ENCODE results near the gene BRAT1.
"Not testable (repeated sequence)": the region's sequence is repeated elsewhere in the genome, so short reads cannot be mapped to it uniquely, and the experiment has no call there.

Gene BRAT1

DNA sequence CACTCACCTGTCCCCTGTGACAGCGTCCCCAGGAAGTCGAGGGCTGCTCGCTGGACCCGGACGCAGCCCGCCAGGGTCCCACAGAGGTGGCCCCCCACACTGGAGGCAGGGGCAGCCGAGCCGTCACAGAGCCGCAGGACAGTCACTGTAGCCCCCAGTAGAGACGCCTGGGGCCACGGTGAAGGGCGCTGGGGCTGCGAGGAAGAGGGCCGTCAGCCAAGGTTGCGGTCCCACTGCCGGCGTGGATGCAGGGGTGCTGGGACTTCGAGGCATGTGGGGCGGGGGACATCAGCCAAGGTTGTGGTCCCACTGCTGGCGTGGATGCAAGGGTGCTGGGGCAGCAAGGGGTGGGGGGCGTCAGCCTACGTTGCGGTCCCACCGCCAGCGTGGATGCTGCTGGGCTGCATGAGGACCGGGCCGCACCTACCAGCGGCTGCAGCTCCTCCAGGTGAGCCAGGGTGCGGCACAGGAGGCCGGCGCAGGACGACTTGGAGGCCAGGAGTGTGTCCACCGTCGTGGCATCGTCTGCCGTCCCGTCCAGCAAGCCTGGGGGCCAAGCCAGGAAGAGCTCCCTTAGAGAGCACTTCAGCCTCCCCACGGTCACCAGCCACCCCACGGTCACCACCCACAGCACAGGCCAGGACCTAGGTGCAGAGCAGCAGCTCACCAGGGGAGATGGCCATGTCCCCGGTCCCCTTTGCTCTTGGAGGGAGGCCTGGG lies 13.9 kb downstream of the BRAT1 start:
- TF ChIP-seq, protein P1, sequence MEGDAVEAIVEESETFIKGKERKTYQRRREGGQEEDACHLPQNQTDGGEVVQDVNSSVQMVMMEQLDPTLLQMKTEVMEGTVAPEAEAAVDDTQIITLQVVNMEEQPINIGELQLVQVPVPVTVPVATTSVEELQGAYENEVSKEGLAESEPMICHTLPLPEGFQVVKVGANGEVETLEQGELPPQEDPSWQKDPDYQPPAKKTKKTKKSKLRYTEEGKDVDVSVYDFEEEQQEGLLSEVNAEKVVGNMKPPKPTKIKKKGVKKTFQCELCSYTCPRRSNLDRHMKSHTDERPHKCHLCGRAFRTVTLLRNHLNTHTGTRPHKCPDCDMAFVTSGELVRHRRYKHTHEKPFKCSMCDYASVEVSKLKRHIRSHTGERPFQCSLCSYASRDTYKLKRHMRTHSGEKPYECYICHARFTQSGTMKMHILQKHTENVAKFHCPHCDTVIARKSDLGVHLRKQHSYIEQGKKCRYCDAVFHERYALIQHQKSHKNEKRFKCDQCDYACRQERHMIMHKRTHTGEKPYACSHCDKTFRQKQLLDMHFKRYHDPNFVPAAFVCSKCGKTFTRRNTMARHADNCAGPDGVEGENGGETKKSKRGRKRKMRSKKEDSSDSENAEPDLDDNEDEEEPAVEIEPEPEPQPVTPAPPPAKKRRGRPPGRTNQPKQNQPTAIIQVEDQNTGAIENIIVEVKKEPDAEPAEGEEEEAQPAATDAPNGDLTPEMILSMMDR (IDR thresholded peaks at IDR 0.05; ENCODE audit: low read length, missing control alignments): no peak
- DNase-seq (ENCODE audit: low read depth): no peak
- H3K4me3 ChIP-seq (replicated peaks; ENCODE audit: low read depth, low read length): no peak overlapping the region

DNA sequence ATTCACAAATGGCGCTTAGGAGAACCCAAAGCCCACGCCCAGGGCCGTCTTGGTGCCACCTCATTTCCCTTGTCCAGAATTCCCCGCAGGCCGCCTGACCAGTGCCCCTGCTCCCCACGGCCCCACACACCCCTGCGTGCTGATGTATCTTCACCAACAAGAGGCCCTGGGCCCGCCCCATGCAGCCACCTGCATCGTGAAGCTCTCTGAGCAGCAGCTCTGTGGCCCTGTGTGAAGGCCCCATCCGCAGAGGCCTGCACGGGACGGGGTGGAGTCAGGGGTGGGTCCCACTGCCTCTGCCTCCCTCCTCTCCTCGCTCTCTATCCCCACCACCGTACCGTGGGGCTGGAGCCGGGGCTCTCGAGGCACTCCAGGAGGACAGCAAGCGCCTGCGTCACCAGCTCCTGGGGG lies 14.7 kb downstream of the BRAT1 start:
- H3K4me3 ChIP-seq (replicated peaks; ENCODE audit: low read depth, low read length): no peak overlapping the region
- DNase-seq (ENCODE audit: low read depth): no peak
- TF ChIP-seq, protein P1 (IDR thresholded peaks at IDR 0.05; ENCODE audit: low read length, missing control alignments): no peak

DNA sequence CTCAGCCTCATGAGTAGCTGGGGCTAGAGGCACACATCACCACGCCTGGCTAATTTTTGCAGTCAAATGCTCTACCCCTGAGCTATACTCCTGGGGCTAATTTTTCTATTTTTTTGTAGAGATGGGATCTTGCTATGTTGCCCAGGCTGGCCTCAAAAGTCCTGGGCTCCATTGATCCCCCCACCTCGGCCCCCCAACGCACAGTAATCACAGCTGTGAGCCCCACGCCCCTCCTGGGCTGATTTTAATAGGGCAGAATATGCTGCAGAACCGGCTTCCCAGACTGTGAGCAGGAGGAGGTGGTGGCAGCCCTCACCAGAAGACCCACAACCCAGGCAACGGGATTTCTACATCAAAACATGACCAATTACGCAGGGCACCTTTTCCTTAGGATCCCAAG lies 15.2 kb downstream of the BRAT1 start:
- no peak overlapping the region for H3K4me3 ChIP-seq (replicated peaks; ENCODE audit: low read depth, low read length)
- TF ChIP-seq, protein P1 (IDR thresholded peaks at IDR 0.05; ENCODE audit: low read length, missing control alignments): no peak
- no peak for DNase-seq (ENCODE audit: low read depth)

DNA sequence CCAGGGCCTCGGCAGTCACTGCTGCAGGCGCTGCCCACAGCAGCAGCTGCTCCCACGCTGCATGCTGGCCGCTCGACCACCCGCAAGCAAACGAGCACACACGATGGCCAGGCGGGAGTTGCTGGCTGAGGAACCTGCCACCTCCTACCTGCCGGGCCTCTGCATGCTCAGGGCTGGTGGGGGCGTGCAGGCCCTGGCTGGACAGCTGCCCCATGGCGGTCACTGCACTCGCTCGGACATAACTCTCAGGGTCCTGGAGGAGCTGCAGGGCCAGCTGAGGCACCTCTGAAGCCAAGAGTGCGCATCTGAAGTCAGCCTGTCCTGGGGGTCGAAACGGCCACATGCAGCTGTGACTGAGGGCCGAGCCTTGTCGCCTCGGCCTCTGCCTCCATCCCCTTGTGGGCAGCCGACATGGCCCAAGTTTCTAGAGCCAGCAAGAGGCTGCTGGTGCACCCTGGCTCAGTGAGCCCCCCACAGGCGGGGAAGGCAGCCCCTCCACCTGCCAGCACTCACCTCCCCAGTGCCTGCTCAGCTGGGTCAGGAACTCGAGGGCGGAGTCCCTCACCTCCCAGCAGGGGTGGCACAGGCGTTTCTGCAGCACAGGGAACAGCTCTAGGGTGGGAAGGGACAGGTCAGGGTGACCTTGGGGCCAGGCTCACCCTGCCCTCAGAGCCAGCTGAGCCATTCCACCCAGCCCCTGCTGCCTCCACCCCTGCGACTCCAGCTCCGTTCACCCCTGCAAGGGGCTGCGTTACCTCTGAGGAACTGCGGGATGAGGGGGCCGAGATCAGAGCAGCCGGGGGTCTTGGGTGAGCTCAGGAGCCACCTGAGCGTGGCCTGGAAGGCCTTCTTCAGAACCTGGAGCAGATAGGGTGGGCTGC lies 16.1 kb downstream of the BRAT1 start:
- DNase-seq (ENCODE audit: low read depth): no peak
- no peak overlapping the region for H3K4me3 ChIP-seq (replicated peaks; ENCODE audit: low read depth, low read length)
- TF ChIP-seq, protein P1 (IDR thresholded peaks at IDR 0.05; ENCODE audit: low read length, missing control alignments): no peak

DNA sequence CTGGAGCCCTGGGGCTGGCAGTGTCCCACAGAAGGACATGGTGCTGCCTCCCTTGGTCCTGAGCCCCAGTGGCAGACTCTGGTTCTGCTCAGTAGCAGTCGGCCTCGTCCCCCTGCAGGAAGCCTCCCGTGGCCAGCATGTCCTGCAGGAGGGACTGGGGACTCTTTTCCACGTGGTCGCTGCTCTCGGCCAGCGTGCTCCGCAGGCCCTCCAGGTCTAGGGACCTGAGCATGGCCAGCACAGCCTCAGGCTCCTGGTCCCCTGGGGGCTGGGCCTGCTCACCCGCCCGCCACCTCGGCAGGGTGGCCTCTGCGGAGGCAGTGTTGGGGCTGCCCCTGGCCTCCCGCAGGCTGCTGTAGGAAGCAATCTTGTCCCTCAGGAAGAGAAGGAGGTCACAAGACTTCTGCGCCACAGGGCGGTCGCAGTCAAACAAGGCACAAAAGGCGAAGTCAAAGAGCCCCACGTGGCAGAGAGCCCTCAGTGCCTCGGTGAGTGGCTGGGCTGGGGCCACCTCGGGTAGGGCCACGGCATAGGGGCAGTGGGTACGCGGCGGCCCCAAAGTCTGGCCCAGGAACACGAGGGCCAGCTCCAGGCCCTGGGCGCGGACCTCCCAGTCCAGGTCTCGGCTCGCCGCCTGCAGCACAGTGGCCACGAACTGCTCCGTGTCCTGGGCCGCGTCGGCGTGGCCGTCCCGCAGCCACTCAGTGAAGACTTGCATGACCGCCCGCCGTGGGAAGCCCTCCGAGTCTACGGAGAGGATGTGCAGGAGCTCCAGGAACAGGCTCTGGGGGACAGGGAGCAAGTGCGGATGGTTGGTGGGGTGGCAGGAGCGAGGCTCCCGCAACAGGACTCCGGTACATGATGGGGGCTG lies 17.1 kb downstream of the BRAT1 start:
- DNase-seq (ENCODE audit: low read depth): no peak
- no peak overlapping the region for H3K4me3 ChIP-seq (replicated peaks; ENCODE audit: low read depth, low read length)
- TF ChIP-seq, protein P1 (IDR thresholded peaks at IDR 0.05; ENCODE audit: low read length, missing control alignments): no peak

DNA sequence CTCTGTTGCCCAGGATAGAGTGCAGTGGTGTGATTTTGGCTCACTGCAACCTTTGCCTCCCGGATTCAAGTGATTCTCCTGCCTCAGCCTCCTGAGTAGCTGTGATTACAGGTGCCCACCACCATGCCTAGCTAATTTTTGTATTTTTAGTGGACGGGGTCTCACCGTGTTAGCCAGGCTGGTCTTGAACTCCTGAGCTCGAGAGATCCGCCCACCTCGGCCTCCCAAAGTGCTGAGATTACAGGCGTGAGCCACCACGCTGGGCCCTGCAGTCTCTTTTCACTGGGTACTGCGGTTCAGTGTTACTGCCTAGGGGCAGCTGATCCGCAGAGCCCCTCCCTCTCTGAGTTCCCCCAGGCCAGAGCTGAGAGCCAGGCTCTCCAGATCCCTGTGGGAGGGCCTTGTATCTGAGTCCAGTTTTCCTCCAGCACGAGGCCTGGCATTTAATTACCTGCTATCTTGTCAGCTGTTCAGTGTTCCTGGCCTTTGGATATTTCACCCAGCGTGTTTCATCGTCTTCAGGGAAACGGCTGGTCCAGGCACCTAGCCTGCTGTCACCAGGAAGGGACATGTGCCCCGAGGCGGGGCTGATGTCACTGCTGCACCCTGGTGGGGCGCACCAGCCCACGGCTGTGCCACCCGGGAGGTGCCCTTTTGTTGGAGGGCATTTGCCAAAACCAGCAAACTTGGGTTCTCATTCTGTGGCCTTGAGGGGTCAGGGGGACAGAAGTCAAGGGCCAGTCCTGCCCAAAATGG lies 19.3 kb downstream of the BRAT1 start:
- DNase-seq (ENCODE audit: low read depth); H3K4me3 ChIP-seq (replicated peaks; ENCODE audit: low read depth, low read length): not testable (repeated sequence)

DNA sequence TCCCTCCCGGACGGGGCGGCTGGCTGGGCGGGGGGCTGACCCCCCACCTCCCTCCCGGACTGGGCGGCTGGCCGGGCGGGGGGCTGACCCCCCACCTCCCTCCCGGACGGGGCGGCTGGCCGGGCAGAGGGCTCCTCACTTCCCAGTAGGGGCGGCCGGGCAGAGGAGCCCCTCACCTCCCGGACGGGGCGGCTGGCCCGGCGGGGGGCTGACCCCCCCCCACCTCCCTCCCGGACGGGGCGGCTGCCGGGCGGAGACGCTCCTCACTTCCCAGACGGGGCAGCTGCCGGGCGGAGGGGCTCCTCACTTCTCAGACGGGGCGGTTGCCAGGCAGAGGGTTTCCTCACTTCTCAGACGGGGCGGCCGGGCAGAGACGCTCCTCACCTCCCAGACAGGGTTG lies 21.1 kb downstream of the BRAT1 start:
- not testable (repeated sequence) for DNase-seq (ENCODE audit: low read depth); H3K4me3 ChIP-seq (replicated peaks; ENCODE audit: low read depth, low read length)

DNA sequence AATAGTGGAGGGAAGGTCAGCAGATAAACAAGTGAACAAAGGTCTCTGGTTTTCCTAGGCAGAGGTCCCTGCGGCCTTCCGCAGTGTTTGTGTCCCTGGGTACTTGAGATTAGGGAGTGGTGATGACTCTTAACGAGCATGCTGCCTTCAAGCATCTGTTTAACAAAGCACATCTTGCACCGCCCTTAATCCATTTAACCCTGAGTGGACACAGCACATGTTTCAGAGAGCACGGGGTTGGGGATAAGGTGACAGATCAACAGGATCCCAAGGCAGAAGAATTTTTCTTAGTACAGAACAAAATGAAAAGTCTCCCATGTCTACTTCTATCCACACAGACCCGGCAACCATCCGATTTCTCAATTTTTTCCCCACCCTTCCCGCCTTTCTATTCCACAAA lies 21.8 kb downstream of the BRAT1 start:
- DNase-seq (ENCODE audit: low read depth); H3K4me3 ChIP-seq (replicated peaks; ENCODE audit: low read depth, low read length): not testable (repeated sequence)

DNA sequence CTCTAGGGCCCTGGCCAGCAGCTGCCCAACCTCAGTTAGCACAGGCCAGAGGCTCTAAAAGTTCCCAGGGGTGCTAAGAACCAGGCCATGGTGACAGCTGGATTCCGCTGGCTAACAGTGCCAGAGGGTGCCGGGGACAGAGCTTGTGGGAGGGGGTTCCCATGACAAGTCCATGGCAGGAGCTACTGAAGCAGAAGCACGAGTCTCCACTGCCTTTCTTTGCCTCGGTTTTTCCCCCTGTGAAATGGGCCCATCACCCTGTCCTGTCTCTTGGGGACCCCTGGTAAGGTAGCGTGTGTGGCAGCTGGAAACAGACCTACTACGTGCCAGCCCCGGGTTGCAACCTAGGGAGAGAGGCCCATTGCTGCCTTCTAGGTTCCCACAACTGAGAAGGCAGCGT lies 22.5 kb downstream of the BRAT1 start:
- not testable (repeated sequence) for DNase-seq (ENCODE audit: low read depth); H3K4me3 ChIP-seq (replicated peaks; ENCODE audit: low read depth, low read length)

DNA sequence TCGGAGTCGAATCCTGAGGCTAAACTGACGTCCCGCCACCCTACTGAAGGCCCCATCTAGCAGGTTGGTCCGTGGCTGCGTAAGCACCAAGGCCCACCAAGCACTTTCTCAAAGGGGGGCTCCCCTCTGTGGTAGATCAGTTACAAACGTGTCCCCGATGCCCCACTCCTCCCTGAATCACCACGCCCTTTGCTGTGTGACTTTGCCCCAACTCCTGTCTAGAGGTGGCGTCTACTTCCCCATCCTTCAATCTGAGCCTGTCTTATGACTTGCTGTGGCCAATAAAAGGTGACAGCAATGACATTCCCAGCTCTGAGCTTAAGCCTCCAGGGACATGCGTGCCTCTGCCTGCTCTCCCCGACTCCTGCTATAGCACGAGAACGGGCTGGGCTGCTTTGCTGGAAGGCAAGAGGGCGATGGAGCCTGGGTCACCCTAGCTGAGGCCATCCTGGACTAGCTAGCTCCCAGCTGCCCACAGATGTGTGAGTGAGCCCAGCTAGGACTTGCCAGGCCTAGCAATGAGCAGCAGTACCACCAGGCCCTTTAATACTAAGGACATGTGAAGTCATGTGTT lies 23.0 kb downstream of the BRAT1 start:
- not testable (repeated sequence) for DNase-seq (ENCODE audit: low read depth); H3K4me3 ChIP-seq (replicated peaks; ENCODE audit: low read depth, low read length)

DNA sequence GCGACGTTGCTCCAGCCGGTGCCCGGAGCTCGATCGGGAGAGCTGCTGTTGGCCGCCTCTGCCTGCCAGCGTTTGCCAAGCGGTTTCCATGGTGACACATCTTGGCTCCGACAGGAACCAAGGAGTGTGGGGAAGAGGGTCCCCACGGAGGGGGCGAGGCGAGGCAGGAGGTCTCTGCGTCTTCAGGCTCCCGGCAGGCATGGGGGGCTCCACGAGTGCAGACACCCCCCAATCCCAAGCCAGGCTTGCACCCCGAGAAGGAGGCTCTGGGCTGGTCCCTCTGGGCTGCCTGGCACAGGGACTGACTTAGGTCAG lies 23.6 kb downstream of the BRAT1 start:
- not testable (repeated sequence) for DNase-seq (ENCODE audit: low read depth); H3K4me3 ChIP-seq (replicated peaks; ENCODE audit: low read depth, low read length)
